ENCODE results near the gene HNF4A.

The HNF4A gene

DNA sequence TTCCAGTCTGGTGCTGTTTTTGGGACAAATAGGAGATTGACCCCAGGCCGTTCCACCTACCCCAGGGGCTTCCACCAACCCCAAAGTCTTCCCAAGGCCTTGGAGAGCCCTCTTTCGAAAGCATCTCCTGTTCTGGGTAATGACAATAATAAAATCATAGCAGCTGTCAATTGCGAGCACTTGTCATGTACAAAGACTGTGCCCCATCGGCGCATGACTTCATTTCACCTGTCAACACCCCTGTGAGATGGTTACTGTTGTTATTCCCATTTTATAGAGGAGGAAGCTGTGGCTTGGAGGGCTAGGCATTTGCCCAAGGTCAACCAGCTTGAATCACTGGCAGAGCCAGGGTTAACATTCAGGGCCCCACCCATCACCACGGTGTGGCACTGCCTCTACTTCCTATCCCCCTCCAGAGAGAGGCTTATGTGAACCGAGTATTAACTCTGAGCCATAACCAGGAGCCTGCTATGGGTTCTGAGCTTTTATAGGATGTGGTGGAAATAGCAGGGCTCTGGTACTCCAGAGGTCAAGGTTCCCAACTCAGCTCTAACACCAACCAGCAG is 51.2 kb downstream of the HNF4A start:
- DNase-seq, result no peak

- no peak for DNase-seq
Observed at GRCh38 chr20:44407402-44408184, 52.1 kb downstream of the HNF4A start.

- DNase-seq, result no peak
Observed at GRCh38 chr20:44409132-44409600, 53.7 kb downstream of the HNF4A start.

DNA sequence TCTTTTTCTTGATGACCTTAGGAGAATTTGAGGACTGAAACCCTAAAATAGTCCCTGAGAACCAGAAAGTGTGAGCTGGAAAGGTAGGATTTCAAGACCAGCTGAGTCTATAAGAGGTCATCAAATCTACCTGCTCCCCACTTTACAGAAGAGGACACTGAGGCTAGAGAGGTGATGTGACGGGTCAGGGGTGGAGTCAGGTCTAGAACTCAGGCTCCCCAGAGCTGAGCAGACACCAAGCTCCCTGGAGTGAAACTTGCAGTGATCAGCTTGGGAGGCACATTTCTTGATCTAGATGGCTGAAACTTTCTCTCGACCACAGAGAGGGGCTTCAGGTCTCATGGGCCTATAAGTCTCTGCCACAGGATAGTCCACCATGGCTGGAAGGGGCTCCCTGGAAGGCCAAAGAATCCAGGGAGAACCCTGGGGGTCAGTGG is 55.1 kb downstream of the HNF4A start:
- no peak for DNase-seq

GRCh38 chr20:44411020-44411756 is 55.7 kb downstream of the HNF4A start:
- DNase-seq, result no peak

GRCh38 chr20:44411757-44412401 is 56.4 kb downstream of the HNF4A start:
- no peak for DNase-seq

DNA sequence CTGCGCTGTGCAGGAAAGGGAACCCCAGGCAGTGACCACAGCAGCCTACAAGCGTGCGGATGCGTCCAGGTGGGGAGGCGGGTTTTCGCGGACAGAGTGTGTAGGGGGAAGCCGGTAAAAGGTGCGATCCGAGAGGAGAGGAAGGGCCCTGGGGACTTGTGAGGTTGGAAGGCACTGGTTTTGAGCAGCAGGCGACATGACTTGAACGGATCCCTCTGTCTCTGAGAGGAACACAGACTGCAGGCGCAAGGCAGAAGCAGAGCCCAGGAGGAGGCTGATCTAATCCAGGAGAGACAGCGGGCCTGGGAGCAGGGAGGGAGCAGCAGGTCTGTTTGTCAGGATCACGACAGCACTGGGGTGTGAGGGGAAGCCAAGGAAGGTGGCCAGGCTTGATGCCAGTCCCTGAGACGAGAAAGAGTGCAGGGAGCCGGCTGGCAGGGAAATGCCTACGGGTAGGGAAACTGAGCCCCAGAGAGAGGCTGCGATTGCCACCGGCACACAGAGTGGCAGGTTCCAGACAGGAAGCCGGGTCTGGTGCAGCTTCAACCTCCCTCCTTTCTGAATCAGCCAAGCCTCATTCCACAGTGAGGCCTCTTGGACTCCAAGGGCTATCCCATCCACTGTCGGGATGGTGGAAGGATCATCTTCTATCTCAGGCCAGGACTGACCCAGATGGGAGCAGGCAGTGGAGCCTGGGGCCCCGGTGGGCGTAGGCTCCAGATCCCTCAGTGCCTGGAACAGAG is 57.1 kb downstream of the HNF4A start:
- DNase-seq, result no peak

DNA sequence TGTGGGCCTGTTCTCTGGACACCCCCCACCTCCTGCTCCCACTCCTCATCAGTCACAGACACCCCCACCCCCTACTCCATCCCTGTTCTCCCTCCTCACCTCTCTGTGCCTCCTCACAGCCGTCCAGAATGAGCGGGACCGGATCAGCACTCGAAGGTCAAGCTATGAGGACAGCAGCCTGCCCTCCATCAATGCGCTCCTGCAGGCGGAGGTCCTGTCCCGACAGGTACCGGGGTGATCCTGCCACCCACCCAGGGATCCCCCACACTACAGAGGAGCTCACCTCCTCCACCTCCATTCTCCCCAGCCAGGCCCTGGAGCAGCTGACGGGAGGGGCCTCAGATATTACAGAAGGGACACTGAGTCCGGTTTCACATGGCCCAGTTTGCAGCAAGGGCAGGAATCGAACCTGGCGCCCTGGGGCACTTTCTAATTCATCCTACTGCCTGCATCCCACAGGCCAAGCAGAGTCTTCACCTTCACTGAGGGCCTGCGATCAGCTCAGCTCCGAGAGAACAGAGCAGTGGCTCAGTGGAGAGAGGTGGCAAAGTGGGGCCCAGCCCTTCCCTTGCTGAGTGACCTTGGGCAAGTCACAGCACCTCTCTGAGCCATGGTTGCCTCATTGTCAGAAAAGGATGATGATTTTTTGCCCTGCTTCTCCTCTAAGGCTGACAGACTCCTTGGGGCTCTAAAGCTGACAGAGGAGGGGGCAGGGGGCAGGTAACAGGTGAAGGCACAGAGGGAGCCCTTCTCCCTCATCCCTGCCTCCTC is 58.3 kb downstream of the HNF4A start:
- DNase-seq, result no peak

GRCh38 chr20:44414346-44414714 is 58.8 kb downstream of the HNF4A start:
- DNase-seq, result no peak

- no peak for DNase-seq
Observed at GRCh38 chr20:44414808-44415207, 59.3 kb downstream of the HNF4A start.

DNA sequence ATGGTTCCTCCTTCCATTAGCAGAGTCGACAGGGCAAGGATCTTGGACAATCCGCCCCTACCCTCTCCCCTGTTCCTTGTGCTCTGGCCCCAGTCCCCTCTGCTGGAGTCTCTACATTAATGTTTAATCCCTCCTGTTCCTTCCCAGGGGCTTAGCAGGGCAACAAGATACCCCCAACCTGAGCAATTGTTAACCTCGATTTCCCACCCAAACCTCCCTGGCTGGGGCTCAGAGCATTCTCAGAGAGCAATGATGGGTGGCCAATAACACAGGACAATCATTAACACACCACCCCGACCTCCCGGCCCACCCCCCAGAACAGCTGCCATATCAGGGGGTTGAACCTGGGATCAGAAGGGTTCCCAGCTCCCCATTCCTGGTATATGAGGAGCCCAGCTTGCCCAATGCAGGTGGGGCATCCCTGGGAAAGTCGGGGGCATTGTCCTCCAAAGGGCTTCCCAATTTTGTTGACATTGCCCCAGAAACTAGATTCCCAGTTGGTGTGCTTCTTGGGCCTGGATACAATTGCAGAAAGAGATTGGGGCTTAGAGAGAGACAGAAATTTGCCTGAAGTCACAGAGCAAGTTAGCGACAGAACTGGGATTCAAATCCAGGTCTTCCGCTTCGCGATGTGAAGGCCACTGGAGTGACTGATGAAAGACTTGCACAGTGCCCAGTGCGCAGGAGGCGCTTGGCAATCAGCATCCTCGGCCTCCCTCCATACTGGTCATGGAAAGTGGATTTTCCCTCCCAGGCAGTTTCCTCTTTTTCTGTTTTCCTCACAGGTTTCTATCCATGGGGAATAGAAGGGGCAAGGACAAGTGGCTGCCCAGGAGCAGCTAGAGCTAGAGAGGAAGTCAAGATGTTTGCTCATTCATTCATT is 60.6 kb downstream of the HNF4A start:
- no peak for DNase-seq

GRCh38 chr20:44418069-44418905 is 62.8 kb downstream of the HNF4A start:
- no peak for DNase-seq

DNA sequence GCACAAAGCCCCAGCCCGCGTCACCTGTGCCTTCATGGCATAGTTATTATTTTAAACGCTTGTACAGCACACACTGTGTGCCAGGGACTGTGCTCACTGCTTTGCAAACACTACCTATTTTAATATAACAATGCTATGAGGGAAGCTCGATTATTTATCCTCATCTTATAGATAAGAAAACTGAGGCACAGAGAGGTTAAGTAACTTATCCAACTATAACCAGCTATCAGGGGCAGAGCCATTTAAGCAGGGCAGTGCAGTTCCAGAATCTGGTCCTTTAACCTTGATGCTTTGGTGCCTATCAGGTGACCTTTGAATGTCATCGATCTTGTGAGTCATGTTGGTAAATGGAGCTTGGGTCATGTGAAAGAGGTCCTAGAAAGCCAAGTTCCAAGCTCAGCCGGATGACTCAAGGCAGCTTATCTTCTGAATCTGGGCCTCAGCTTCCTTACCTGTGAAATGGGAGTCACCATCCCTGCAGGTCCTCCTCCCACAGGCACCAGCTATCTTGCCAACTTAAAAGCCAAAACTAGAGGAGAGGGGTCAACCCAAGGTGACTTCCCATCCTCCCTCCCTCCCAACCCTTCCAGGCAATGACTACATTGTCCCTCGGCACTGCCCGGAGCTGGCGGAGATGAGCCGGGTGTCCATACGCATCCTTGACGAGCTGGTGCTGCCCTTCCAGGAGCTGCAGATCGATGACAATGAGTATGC is 63.8 kb downstream of the HNF4A start:
- DNase-seq, result no peak

DNA sequence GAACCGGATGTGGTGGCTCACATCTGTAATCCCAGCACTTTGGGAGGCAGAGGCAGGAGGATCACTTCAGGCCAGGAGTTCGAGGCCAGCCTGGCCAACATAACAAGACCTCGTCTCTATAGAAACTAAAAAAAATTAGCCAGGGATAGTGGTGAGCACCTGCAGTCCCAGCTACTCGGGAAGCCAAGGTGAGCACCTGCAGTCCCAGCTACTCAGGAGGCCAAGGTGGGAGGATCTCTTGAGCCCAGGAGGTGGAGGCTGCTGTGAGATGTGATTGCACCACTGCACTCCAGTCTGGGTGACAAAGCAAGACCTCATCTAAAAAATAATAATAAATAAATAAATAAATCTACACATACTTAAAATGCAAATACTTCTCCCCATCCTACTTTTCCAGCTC is 65.0 kb downstream of the HNF4A start:
- DNase-seq, result no peak

GRCh38 chr20:44422083-44422482 is 66.6 kb downstream of the HNF4A start:
- no peak for DNase-seq

DNA sequence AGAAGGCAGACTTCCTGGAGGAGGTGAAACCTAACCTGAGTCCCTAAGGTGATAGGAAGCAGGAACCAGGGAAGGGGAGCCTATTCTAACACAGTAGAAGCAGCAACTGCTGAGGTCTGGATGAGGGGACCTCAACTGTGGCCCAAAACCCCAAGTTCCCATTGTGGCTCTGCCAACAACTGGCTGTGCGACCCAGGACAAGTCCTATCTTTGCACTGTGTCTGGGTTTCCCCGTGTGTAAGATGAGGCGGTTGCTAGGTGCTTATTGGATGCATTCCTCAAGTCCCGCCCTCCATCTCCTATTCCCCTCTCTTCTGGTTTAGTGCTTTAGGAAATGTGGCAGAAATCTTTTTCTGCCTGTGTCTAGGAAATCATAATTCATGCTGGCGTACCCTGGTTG is 68.0 kb downstream of the HNF4A start:
- no peak for DNase-seq

- DNase-seq, result no peak
Observed at GRCh38 chr20:44424039-44424495, 68.6 kb downstream of the HNF4A start.

- DNase-seq, result no peak
Observed at GRCh38 chr20:44425923-44426322, 70.4 kb downstream of the HNF4A start.

All from DMS79 treated with DMSO at 0.1 percent for 48 hours (cell line).